MM.1S (cell line): ENCODE results near the gene SCN1A.

Experiments used
- CTCF ChIP-seq: fragments of 300-600 bp; sonication (generic); IDR thresholded peaks from 2 replicates; pipeline ENCODE4 v1.5.1; 2016; ENCODE audit warnings: antibody characterized with exemption, low read length, mixed read lengths
- EZH2 ChIP-seq: fragments of 300-600 bp; sonication (generic); optimal IDR thresholded peaks from 2 replicates; pipeline ENCODE3; 2017; ENCODE audit warnings: low read depth, mild to moderate bottlenecking, antibody characterized with exemption, low read length, mixed read lengths
- EZH2phosphoT487 ChIP-seq: fragments of 300-600 bp; sonication (generic); IDR thresholded peaks from 2 replicates; pipeline ENCODE4 v1.6.1; 2018; ENCODE audit warnings: antibody characterized with exemption, low read length

- TF ChIP-seq CTCF (no peak), EZH2 (no peak), EZH2phosphoT487 (no peak)
These were observed 45.4 kb upstream of the SCN1A start for GRCh38 chr2:166173263-166173662.
